SK-N-SH (cell line): ENCODE measurements around the gene SIX6. TPM values are rescaled to one million over a fixed set of nuclear protein-coding genes. Genes with fewer than 3 reads are reported as not detected.

Experiments
- CTCF ChIA-PET: fragments of 300-600, 350-600 bp; formaldehyde crosslinking; extraction: SDS; loops from one replicate; lab custom pipeline; 2021; lab: Yijun Ruan, JAX
- POLR2A ChIA-PET: fragments of 350-600 bp; sonication (Branson Sonifier 250); formaldehyde crosslinking; extraction: SDS; loops from one replicate; lab custom pipeline; 2020; ENCODE audit warnings: antibody characterized with exemption, inconsistent platforms; lab: Yijun Ruan, JAX
- DNase-seq: peaks from one replicate; pipeline ENCODE4 v3.0.0; 2012
- H2AFZ ChIP-seq: fragments of 200-600 bp; sonication (generic); 2 replicates; pipeline ENCODE4 v1.8.1; 2016; ENCODE audit warnings: antibody characterized with exemption, mild to moderate bottlenecking, low read depth
- H3F3A ChIP-seq: fragments of 200-600 bp; sonication (generic); replicated peaks from 2 replicates; pipeline ENCODE3; 2016; ENCODE audit warnings: antibody characterized with exemption, mild to moderate bottlenecking; ENCODE audit not compliant: insufficient read depth
- H3K27ac ChIP-seq, 2 experiments: fragments of 200-500 bp in 1 of 2; fragments of 200-600 bp in 1 of 2; sonication (Bioruptor generic) in 1 of 2; sonication (generic), shearing (Covaris generic) in 1 of 2; 2 replicates each; pipeline versions ENCODE4 v1.5.1 to v1.6.1; 2014 to 2016; ENCODE audit warnings: low read depth in 2 of 2, inconsistent platforms in 1 of 2, low read length in 1 of 2, mild to moderate bottlenecking in 1 of 2, mixed read lengths in 1 of 2
- H3K27me3 ChIP-seq: fragments of 200-600 bp; sonication (generic), shearing (Covaris generic); 2 replicates; pipeline ENCODE4 v1.6.1; 2016; ENCODE audit warnings: mixed run types; ENCODE audit not compliant: insufficient read depth
- H3K36me3 ChIP-seq, 2 experiments: fragments of 200-500 bp in 1 of 2; fragments of 200-600 bp in 1 of 2; sonication (Bioruptor generic) in 1 of 2; sonication (generic) in 1 of 2; replicated peaks in 1 of 2; 2 replicates each; pipeline versions ENCODE3 to v1.5.1; 2014 to 2016; ENCODE audit warnings: low read length in 1 of 2, mild to moderate bottlenecking in 1 of 2; ENCODE audit not compliant: insufficient read depth in 2 of 2, control insufficient read depth in 1 of 2
- H3K4me1 ChIP-seq, 2 experiments: fragments of 200-500 bp in 1 of 2; fragments of 200-600 bp in 1 of 2; sonication (Bioruptor generic) in 1 of 2; sonication (generic), shearing (Covaris generic) in 1 of 2; 2 replicates each; pipeline versions ENCODE4 v1.5.1 to v1.6.1; 2014 to 2016; ENCODE audit warnings: low read depth in 1 of 2, low read length in 1 of 2, mixed run types in 1 of 2; ENCODE audit not compliant: insufficient read depth in 2 of 2, control insufficient read depth in 1 of 2
- H3K4me2 ChIP-seq: fragments of 200-600 bp; sonication (generic), shearing (Covaris generic); 2 replicates; pipeline ENCODE4 v1.6.1; 2017; ENCODE audit warnings: mixed run types
- H3K4me3 ChIP-seq, 2 experiments: fragments of 200-500 bp in 1 of 2; fragments of 200-600 bp in 1 of 2; sonication (Bioruptor generic) in 1 of 2; sonication (generic), shearing (Covaris generic) in 1 of 2; 2 replicates each; pipeline versions ENCODE4 v1.5.1 to v1.8.1; 2014 to 2016; ENCODE audit warnings: low read depth in 2 of 2, inconsistent platforms in 1 of 2, low read length in 1 of 2, mild to moderate bottlenecking in 1 of 2, mixed read lengths in 1 of 2, moderate library complexity in 1 of 2
- H3K79me2 ChIP-seq: fragments of 200-600 bp; sonication (generic); 2 replicates; pipeline ENCODE4 v1.8.1; 2017; ENCODE audit warnings: mild to moderate bottlenecking; ENCODE audit not compliant: insufficient read depth
- H3K9ac ChIP-seq: fragments of 200-600 bp; sonication (generic); 2 replicates; pipeline ENCODE4 v1.6.1; 2017; ENCODE audit warnings: mixed run types
- H3K9me2 ChIP-seq: fragments of 200-600 bp; sonication (generic); 2 replicates; pipeline ENCODE4 v1.6.1; 2017; ENCODE audit warnings: mixed run types
- H3K9me3 ChIP-seq: fragments of 200-600 bp; sonication (generic); 2 replicates; pipeline ENCODE4 v1.6.1; 2017; ENCODE audit warnings: mixed run types, mild to moderate bottlenecking, moderate library complexity
- H4K20me1 ChIP-seq: fragments of 200-600 bp; sonication (generic); 2 replicates; pipeline ENCODE4 v1.6.1; 2017; ENCODE audit warnings: mild to moderate bottlenecking, mixed run types; ENCODE audit not compliant: insufficient read depth
- CHD2 ChIP-seq: fragments of 150-350 bp; IDR thresholded peaks from 2 replicates; pipeline ENCODE4 v1.6.1; 2018; ENCODE audit warnings: low read length; ENCODE audit not compliant: partially characterized antibody
- ELF1 ChIP-seq: IDR thresholded peaks from 2 replicates; pipeline ENCODE4 v1.4.0; 2012
- FOXJ3 ChIP-seq: sonication (generic); formaldehyde crosslinking; IDR thresholded peaks from 2 replicates; pipeline ENCODE4 v1.5.1; 2020; ENCODE audit warnings: mild to moderate bottlenecking, missing genetic modification reagents
- GATA2 ChIP-seq: sonication (generic); formaldehyde crosslinking; IDR thresholded peaks from 2 replicates; pipeline ENCODE4 v1.5.0; 2020; ENCODE audit warnings: mild to moderate bottlenecking, missing genetic modification reagents
- MEF2A ChIP-seq: IDR thresholded peaks from 2 replicates; pipeline ENCODE4 v1.4.0; 2012; ENCODE audit warnings: low read depth, borderline replicate concordance
- MXI1 ChIP-seq: IDR thresholded peaks from 2 replicates; pipeline ENCODE4 v1.6.1; 2012; ENCODE audit warnings: mild to moderate bottlenecking, low read depth, low read length, improper control_type of control experiment
- NFIC ChIP-seq: IDR thresholded peaks from 2 replicates; pipeline ENCODE4 v1.4.0; 2012; ENCODE audit warnings: borderline replicate concordance
- NRF1 ChIP-seq: IDR thresholded peaks from 2 replicates; pipeline ENCODE4 v1.6.1; 2012; ENCODE audit warnings: low read depth, mild to moderate bottlenecking, low read length
- POLR2AphosphoS5 ChIP-seq: IDR thresholded peaks from 2 replicates; pipeline ENCODE4 v1.6.1; 2012; ENCODE audit warnings: low read depth, low read length
- RAD21 ChIP-seq: IDR thresholded peaks from 2 replicates; pipeline ENCODE4 v1.6.1; 2012; ENCODE audit warnings: mild to moderate bottlenecking, low read length
- RCOR1 ChIP-seq: fragments of 150-350 bp; IDR thresholded peaks from 2 replicates; pipeline ENCODE4 v1.6.1; 2017; ENCODE audit warnings: antibody characterized with exemption, low read length
- TCF12 ChIP-seq: IDR thresholded peaks from 2 replicates; pipeline ENCODE4 v1.4.0; 2012
- YY1 ChIP-seq: IDR thresholded peaks from 2 replicates; pipeline ENCODE4 v1.4.0; 2012; ENCODE audit warnings: low read depth, mild to moderate bottlenecking
- WGBS: methylation state at CpG from one replicate; pipeline ENCODE4 v1.1.6; 2017; ENCODE audit warnings: low lambda C conversion rate; 5-methylcytosine and 5-hydroxymethylcytosine counted together
- polyA plus RNA-seq, 3 experiments: library from polyadenylated mRNA; depleted of rRNA; stranded (reverse); fragments of >200 nt; gene quantifications; 2 replicates each; pipeline ENCODE4 v1.2.3, GENCODE V29; 2012
- TF ChIP-seq, protein P1 (sequence below): fragments of 150-350 bp; IDR thresholded peaks from 2 replicates; pipeline ENCODE4 v1.6.1; 2017; ENCODE audit warnings: antibody characterized with exemption, low read length, low read depth, borderline replicate concordance
- TF ChIP-seq, protein P2 (sequence below): IDR thresholded peaks from 2 replicates; pipeline ENCODE4 v1.4.0; 2012; ENCODE audit warnings: low read depth, borderline replicate concordance
- TF ChIP-seq, protein P3 (sequence below): IDR thresholded peaks from 2 replicates; pipeline ENCODE4 v1.4.0; 2012; ENCODE audit warnings: low read depth, borderline replicate concordance

SIX6 gene
- polyA plus RNA-seq, 1 of the 3 experiments (the other 2 are of a cell fraction), result not detected

DNA sequence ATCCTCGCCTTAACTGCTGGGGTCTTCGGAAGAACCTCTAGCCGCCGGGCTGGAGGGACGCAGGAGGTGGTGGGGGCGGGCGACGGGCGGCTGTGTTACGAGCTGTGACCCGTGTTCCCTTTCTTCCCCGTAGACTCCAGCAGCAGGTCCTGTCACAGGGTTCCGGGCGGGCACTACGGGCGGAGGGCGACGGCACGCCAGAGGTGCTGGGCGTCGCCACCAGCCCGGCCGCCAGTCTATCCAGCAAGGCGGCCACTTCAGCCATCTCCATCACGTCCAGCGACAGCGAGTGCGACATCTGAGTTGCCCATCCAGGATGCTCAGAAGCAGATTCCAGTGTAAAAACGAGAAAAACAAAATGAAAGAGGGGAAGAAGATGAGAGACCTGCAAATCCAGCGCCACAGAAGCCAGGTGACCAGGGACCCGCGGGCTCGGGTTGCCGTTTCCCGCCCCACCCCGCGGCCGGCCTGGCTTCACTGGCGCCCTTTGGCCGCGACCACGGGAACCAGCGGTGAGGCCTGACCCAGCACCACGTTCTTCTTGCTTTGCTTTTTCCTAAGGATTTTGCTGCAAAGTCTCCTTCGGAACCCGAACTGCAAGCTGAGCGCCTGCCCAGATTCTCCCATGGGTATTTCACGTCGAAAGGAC lies 2.1 kb downstream of the SIX6 start (continued):
- TF ChIP-seq GATA2 (CRISPR knock-in tag) (no peak), RAD21 (no peak), RCOR1 (no peak), FOXJ3 (no peak), TCF12 (no peak)
- TF ChIP-seq, all 33 proteins: peak for 0

DNA sequence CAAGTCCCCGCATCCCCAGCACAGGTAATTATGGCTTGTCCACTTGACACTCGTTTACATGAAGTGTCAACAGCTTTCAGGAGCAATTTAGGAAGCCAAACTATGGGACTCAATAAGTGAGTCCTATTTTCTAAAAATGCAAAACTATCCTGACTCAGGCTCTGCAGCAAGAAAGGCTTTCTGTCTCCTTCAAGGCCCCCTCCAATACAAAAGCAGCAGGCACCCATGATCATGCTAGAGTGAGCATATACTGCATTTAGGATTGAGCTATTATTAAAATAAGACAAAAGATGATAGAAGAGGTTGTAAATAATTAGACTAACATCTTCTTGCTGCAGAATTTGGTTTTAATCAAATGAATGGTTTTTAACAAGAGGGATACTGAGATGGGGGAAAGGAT lies 3.2 kb downstream of the SIX6 start:
- no peaks in the 10 kb centered on the region for H3K9me2 ChIP-seq
- POLR2A ChIA-PET, result no interaction called here
- H4K20me1 ChIP-seq, result no peaks in the 10 kb centered on the region
- H3K4me3 ChIP-seq, result no peak overlapping the region
- H3K79me2 ChIP-seq, result no peaks in the 10 kb centered on the region
- peaks cover 75% of the 10 kb centered on the region for H3K27me3 ChIP-seq
- H3F3A ChIP-seq, result no peaks in the 10 kb centered on the region
- no peak overlapping the region for H3K27ac ChIP-seq
- TF ChIP-seq RAD21, result no peak
- no peak for TF ChIP-seq NRF1
- no peak for TF ChIP-seq ELF1
- no peak for TF ChIP-seq CHD2
- TF ChIP-seq, protein P1, sequence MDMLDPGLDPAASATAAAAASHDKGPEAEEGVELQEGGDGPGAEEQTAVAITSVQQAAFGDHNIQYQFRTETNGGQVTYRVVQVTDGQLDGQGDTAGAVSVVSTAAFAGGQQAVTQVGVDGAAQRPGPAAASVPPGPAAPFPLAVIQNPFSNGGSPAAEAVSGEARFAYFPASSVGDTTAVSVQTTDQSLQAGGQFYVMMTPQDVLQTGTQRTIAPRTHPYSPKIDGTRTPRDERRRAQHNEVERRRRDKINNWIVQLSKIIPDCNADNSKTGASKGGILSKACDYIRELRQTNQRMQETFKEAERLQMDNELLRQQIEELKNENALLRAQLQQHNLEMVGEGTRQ, result no peak
- no peak for TF ChIP-seq NFIC
- no peak for TF ChIP-seq POLR2AphosphoS5
- TF ChIP-seq YY1, result no peak
- TF ChIP-seq, protein P2, sequence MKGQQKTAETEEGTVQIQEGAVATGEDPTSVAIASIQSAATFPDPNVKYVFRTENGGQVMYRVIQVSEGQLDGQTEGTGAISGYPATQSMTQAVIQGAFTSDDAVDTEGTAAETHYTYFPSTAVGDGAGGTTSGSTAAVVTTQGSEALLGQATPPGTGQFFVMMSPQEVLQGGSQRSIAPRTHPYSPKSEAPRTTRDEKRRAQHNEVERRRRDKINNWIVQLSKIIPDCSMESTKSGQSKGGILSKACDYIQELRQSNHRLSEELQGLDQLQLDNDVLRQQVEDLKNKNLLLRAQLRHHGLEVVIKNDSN, result no peak
- TF ChIP-seq MEF2A, result no peak
- no peak for TF ChIP-seq MXI1
- TF ChIP-seq TCF12, result no peak
- TF ChIP-seq, protein P3, sequence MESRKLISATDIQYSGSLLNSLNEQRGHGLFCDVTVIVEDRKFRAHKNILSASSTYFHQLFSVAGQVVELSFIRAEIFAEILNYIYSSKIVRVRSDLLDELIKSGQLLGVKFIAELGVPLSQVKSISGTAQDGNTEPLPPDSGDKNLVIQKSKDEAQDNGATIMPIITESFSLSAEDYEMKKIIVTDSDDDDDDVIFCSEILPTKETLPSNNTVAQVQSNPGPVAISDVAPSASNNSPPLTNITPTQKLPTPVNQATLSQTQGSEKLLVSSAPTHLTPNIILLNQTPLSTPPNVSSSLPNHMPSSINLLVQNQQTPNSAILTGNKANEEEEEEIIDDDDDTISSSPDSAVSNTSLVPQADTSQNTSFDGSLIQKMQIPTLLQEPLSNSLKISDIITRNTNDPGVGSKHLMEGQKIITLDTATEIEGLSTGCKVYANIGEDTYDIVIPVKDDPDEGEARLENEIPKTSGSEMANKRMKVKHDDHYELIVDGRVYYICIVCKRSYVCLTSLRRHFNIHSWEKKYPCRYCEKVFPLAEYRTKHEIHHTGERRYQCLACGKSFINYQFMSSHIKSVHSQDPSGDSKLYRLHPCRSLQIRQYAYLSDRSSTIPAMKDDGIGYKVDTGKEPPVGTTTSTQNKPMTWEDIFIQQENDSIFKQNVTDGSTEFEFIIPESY, result no peak
- peaks cover 3 to 22% of the 10 kb centered on the region in 2 experiments; a peak in 1 of 4 replicates for H3K4me1 ChIP-seq
- no peaks in the 10 kb centered on the region for H3K36me3 ChIP-seq
- H3K4me2 ChIP-seq, result no peak overlapping the region
- H3K9ac ChIP-seq, result no peak overlapping the region
- WGBS, result 66% methylated on average over 2 of the region's 2 CpGs
- CTCF ChIA-PET, result interaction anchor here (1.0 kb wide), 1 partner anchor 16 kb away, joined by 3 read pairs; no protein-coding TSS in a partner anchor
- no peak overlapping the region for H2AFZ ChIP-seq
- no peaks in the 10 kb centered on the region for H3K9me3 ChIP-seq
- no peak for DNase-seq
